ENCODE data around the gene ZFP69B. TPM values are rescaled to one million over a fixed set of nuclear protein-coding genes. Genes with fewer than 3 reads are reported as not detected.

The ZFP69B gene
- total and polyA plus RNA-seq, 5 donors = 0.29 to 1.2 (median 1.1) TPM

DNA sequence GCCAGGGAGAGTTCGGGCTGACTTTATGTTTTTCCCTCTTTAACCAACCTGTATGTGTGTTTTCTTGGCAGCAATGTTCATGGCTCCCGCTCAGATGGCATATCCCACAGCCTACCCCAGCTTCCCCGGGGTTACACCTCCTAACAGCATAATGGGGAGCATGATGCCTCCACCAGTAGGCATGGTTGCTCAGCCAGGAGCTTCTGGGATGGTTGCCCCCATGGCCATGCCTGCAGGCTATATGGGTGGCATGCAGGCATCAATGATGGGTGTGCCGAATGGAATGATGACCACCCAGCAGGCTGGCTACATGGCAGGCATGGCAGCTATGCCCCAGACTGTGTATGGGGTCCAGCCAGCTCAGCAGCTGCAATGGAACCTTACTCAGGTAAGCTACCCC, 33.6 kb upstream of the ZFP69B start:
- Histone ChIP-seq H3K9me3 (ENCODE audit: control insufficient read depth, low read length) (no peaks in the 10 kb centered on the region), H3K4me3 (ENCODE audit: low read length) (no peak overlapping the region), H3K27me3 (ENCODE audit: control insufficient read depth, insufficient read depth) (no peaks in the 10 kb centered on the region), H3K27ac (ENCODE audit: low read length) (no peak overlapping the region), H3K4me1 (ENCODE audit: control insufficient read depth, insufficient read depth, low read length) (no peaks in the 10 kb centered on the region)
- no peak for DNase-seq
- intact Hi-C loops (cut with DNase I) = no loop called here
- no peak for ATAC-seq
- 98% methylated on average over 4 of the region's 4 CpGs for WGBS

DNA sequence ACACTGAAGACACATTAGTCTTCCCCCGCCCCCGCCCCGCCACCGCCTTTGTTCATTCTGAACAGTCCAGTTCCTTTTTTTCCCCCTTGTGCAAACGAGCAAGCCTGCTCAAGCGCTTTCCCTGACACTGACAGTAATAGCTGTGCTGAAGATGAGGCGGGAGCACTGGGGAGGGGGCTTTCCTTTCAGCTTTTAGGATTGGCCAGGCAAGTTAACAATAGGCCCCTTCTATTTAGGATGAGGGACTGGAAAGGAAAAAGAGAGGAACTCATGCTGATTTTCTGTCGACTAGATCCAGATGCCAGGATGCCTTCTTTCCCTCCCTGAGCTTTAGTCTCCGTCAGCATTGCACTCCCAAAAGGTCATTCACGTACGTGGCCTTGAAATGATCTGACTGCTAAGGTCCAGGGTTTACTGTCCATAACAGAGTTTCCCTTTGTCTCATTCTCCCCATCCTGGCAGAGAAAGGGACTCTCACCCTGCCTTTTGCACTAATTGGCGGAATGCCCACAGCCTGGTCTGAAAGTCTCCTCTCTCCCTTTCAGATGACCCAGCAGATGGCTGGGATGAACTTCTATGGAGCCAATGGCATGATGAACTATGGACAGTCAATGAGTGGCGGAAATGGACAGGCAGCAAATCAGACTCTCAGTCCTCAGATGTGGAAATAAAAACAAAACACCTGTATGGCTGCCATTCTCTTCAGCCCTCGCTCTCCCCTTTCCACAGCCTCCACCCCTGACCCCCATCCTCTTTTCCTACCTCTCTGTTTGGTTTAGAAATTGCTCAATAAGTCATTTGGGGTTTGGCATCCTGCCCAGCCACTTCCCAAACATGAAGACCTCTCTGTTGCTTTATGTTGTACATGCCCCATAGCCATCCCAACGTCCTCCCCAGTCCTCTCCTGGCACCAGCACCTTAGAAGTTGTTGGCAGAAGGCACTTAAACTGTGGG, 28.6 kb upstream of the ZFP69B start:
- Histone ChIP-seq H3K4me3 (ENCODE audit: low read length) (no peak overlapping the region), H3K4me1 (ENCODE audit: control insufficient read depth, insufficient read depth, low read length) (peaks cover 2% of the 10 kb centered on the region), H3K9me3 (ENCODE audit: control insufficient read depth, low read length) (no peaks in the 10 kb centered on the region), H3K27me3 (ENCODE audit: control insufficient read depth, insufficient read depth) (no peaks in the 10 kb centered on the region), H3K27ac (ENCODE audit: low read length) (no peak overlapping the region)
- ATAC-seq = no peak
- DNase-seq = peak in 1 of 3 donors; percentile 56
- 74% methylated on average over 15 of the region's 15 CpGs for WGBS
- intact Hi-C loops (cut with DNase I) = no loop called here

DNA sequence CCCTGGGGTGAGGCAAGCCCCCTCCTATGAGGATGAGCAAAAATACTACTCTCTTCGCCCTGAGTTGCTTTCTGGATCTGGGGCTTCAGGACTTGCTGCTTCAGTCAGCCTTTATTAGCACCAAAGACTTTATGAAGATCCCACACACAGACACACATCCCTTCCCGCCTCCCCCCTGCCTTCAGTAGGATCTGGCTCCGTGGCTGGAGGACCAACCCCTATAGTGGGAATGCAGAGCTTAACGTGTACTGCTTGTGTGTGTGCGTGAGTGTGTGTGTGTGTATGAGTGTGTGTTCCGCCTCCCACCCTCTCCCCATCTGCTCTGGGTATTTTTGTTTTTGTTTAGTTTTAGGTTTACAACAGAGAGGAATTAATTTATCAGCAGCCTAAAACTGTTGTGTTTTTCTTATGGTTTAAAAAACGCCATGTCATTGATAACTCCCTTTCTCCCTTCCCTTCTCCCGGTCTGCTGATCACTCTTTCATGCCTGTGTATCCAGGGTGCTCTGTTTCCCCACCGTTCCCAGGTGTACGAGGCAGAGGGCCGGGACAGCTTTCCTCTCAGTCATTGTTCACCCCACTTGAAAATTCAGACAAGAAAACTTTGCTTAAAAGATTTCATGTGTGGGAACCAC, 27.5 kb upstream of the ZFP69B start:
- DNase-seq (no peak), ATAC-seq (no peak)
- intact Hi-C loops (cut with DNase I) = no loop called here
- Histone ChIP-seq H3K27me3 (ENCODE audit: control insufficient read depth, insufficient read depth) (no peaks in the 10 kb centered on the region), H3K27ac (ENCODE audit: low read length) (no peak overlapping the region), H3K4me1 (ENCODE audit: control insufficient read depth, insufficient read depth, low read length) (peaks cover 2% of the 10 kb centered on the region), H3K9me3 (ENCODE audit: control insufficient read depth, low read length) (no peaks in the 10 kb centered on the region), H3K4me3 (ENCODE audit: low read length) (no peak overlapping the region)
- WGBS = 82% methylated on average over 11 of the region's 11 CpGs

DNA sequence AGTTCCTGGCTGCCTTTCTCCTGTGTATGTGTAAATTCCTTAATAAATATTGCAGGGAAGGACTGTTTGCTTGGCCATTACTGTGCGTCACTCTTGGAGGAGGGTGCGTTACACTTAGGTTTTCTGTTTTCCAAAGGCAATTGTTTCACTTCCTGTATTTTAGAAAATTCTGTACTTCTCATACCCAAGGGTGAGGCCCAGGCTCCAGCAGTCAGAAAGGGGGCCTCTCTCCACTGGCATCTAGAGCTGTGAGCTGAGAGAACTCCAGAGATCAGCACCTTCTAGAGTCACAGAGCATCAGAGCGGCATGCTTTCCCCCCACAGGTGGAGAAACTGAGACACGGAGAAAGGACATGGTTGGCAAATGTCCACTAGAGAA, 27.0 kb upstream of the ZFP69B start:
- H3K4me1 ChIP-seq (ENCODE audit: control insufficient read depth, insufficient read depth, low read length) = peaks cover 2% of the 10 kb centered on the region
- intact Hi-C loops (cut with DNase I) = no loop called here
- peak in 1 of 3 donors; percentile 59 for DNase-seq
- ATAC-seq = peak; percentile 42 to 51
- H3K27ac ChIP-seq (ENCODE audit: low read length) = no peak overlapping the region
- 85% methylated on average over 4 of the region's 4 CpGs for WGBS
- H3K9me3 ChIP-seq (ENCODE audit: control insufficient read depth, low read length) = no peaks in the 10 kb centered on the region
- no peaks in the 10 kb centered on the region for H3K27me3 ChIP-seq (ENCODE audit: control insufficient read depth, insufficient read depth)
- H3K4me3 ChIP-seq (ENCODE audit: low read length) = no peak overlapping the region

DNA sequence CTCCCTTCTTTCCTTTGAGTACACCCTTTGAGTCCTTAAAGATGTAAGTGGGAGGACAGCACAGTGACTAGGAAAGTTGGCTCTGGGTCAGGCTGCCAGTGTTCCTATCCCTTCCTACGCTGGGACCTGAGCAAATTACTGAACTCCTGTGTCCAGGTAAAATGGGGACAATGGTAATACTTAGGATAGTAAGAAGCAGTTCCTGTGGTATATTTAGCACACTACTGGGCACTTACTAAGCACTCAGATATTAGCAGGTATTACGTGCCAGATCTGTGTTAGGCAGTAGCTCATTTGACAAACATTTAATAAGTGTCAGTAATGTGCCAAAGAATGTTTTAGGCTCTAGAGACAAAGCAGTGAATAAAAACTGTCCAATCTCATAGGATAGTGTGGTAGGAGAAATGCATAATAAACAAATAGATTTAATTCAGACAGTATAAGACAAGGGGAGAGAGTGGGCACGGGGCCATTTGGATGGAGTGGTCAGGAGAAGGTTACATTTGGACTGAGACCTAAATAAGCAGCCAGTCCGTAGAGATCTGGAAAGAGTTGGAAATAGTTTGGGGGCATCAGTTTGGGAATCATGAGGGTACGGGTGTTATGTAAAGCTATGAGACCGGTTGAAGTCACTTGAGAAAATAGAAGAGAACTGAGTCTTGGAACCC, 26.2 kb upstream of the ZFP69B start:
- WGBS = 72% methylated on average over 6 of the region's 6 CpGs
- no peaks in the 10 kb centered on the region for H3K9me3 ChIP-seq (ENCODE audit: control insufficient read depth, low read length)
- H3K4me1 ChIP-seq (ENCODE audit: control insufficient read depth, insufficient read depth, low read length) = peaks cover 2% of the 10 kb centered on the region
- ATAC-seq (peak in 1 of 2 donors; percentile 43), DNase-seq (no peak)
- intact Hi-C loops (cut with DNase I) = no loop called here
- no peaks in the 10 kb centered on the region for H3K27me3 ChIP-seq (ENCODE audit: control insufficient read depth, insufficient read depth)
- H3K4me3 ChIP-seq (ENCODE audit: low read length) = no peak overlapping the region
- no peak overlapping the region for H3K27ac ChIP-seq (ENCODE audit: low read length)

DNA sequence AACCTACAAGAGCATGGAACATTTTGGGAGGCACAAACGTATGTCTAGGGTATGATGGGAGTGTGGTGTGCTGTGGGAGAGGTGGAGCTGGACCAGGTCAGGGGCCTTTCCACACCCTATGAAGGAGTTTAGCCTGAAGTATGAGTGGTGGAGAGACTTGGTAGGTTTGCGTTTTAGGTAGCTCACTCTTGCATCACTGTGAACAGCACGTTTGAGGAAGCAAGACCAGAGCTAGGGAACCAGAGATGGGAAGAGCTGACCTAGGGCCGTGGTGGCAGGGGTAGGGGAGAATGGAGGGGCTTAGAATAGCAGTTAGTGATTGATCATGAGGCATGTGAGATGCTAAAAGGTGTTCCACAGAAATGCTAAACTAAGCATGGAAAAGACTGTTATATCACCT, 25.1 kb upstream of the ZFP69B start:
- intact Hi-C loops (cut with DNase I) = no loop called here
- DNase-seq (no peak), ATAC-seq (no peak)
- Histone ChIP-seq H3K4me1 (ENCODE audit: control insufficient read depth, insufficient read depth, low read length) (peaks cover 2% of the 10 kb centered on the region), H3K27me3 (ENCODE audit: control insufficient read depth, insufficient read depth) (no peaks in the 10 kb centered on the region), H3K27ac (ENCODE audit: low read length) (no peak overlapping the region), H3K4me3 (ENCODE audit: low read length) (no peak overlapping the region), H3K9me3 (ENCODE audit: control insufficient read depth, low read length) (no peaks in the 10 kb centered on the region)
- WGBS = 77% methylated on average over 4 of the region's 4 CpGs

DNA sequence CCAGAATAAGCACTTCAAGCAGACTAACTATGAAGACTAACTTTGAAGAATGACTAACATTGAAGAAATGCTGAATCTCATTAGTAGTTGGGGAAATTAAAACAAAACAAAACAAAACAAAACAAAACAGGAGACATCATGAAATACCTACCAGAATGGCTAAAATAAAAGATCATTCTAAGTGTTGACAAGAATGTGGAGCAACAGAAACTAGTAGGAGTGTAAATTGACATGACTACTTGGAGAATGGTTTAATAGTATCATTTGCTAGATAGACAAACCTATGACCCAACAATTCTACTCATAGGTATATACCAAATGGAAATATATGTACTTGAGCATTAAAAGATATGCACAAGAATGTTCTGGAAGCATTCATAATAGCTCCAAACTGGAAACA, 18.9 kb upstream of the ZFP69B start:
- H3K4me1 ChIP-seq (ENCODE audit: control insufficient read depth, insufficient read depth, low read length) = peaks cover 2% of the 10 kb centered on the region
- DNase-seq (no peak), ATAC-seq (no peak)
- H3K4me3 ChIP-seq (ENCODE audit: low read length) = no peak overlapping the region
- intact Hi-C loops (cut with DNase I) = no loop called here
- no peaks in the 10 kb centered on the region for H3K9me3 ChIP-seq (ENCODE audit: control insufficient read depth, low read length)
- H3K27me3 ChIP-seq (ENCODE audit: control insufficient read depth, insufficient read depth) = no peaks in the 10 kb centered on the region
- no peak overlapping the region for H3K27ac ChIP-seq (ENCODE audit: low read length)

DNA sequence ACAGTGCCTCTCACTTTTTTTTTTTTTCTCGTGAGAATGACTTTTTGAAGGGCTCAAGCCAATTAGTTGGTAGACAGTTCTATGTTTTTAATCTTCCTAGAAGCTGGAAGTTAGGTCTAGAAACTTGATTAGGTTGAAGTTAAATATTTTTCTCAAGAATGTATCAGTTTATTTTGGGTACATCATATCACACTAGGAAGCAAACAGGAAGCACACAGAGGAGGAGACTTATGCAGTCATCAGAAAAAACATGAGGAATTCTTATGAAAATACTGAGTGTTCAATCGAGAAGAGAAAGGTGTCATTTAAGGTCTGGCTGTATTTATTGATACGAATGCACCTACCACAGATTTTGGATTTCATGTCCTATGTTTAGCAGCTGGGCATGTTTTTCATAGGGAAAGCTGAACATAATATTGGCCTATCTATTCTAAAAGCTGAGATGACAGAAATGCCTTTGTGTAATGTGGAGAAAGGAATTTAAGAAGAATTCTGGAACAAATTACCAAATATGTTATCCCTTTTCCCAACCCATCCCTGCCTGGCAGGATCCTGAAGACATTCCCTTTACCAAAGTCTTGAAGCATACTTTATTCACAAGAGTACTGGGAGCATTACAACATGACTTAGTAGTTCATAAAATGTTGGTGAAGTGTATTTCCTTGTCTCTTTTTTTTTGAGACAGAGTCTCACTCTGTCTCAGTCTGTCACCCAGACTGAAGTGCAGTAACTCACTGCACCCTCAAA, 17.5 kb upstream of the ZFP69B start:
- WGBS = 38% methylated on average over 3 of the region's 3 CpGs
- Histone ChIP-seq H3K9me3 (ENCODE audit: control insufficient read depth, low read length) (no peaks in the 10 kb centered on the region), H3K27ac (ENCODE audit: low read length) (no peak overlapping the region), H3K4me3 (ENCODE audit: low read length) (no peak overlapping the region), H3K4me1 (ENCODE audit: control insufficient read depth, insufficient read depth, low read length) (peaks cover 2% of the 10 kb centered on the region), H3K27me3 (ENCODE audit: control insufficient read depth, insufficient read depth) (no peaks in the 10 kb centered on the region)
- intact Hi-C loops (cut with DNase I) = no loop called here
- ATAC-seq = no peak
- DNase-seq = no peak

DNA sequence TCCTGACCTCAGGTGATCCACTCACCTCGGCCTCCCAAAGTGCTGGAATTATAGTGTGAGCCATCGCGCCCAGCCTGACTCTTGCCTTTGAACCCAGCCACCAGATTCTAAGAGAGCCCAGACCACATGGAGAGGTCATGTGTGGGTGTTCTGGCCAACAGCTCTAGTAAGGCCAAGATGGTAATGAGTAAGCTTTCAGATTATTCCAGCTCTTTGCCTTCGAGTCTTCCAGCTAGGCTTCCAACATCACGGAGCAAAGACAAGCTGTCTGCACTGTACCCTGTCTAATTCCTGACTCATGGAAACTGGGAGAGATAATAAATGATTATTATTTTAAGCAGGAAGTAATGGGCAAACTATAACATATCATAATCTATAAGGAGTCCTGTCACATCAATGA, 14.8 kb upstream of the ZFP69B start:
- no peak overlapping the region for H3K27ac ChIP-seq (ENCODE audit: low read length)
- intact Hi-C loops (cut with DNase I) = no loop called here
- no peaks in the 10 kb centered on the region for H3K9me3 ChIP-seq (ENCODE audit: control insufficient read depth, low read length)
- peaks cover 2% of the 10 kb centered on the region for H3K4me1 ChIP-seq (ENCODE audit: control insufficient read depth, insufficient read depth, low read length)
- 75% methylated on average over 5 of the region's 5 CpGs for whole genome bisulfite sequencing
- no peak for DNase-seq
- no peaks in the 10 kb centered on the region for H3K27me3 ChIP-seq (ENCODE audit: control insufficient read depth, insufficient read depth)
- no peak for ATAC-seq
- H3K4me3 ChIP-seq (ENCODE audit: low read length) = no peak overlapping the region

DNA sequence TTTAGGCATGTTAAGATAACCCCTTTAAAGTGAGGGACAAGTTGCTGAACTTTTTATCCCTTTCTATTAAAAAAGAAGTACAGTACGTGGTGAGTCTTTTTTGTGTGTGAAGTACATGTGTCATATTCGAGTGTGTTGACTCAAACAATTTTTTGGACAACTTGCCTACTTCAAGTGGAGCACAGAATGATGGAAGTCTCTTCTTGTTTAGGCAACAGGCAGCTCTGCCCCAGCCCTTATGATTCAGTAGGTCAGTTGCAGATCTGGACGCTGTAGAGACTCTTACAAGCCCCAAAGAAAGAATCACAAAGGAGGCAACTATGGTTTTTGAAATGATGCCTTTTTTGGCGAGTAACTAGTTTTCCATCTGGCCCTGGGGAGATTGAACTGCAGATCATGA, 14.4 kb upstream of the ZFP69B start:
- H3K4me3 ChIP-seq (ENCODE audit: low read length) = no peak overlapping the region
- intact Hi-C loops (cut with DNase I) = no loop called here
- WGBS = 65% methylated on average over 4 of the region's 4 CpGs
- peaks cover 2% of the 10 kb centered on the region for H3K4me1 ChIP-seq (ENCODE audit: control insufficient read depth, insufficient read depth, low read length)
- no peaks in the 10 kb centered on the region for H3K27me3 ChIP-seq (ENCODE audit: control insufficient read depth, insufficient read depth)
- no peak overlapping the region for H3K27ac ChIP-seq (ENCODE audit: low read length)
- no peak for DNase-seq
- ATAC-seq = no peak
- H3K9me3 ChIP-seq (ENCODE audit: control insufficient read depth, low read length) = no peaks in the 10 kb centered on the region
